Fibroblast of skin of back (primary cell): ENCODE data around the gene LY6G6D.
A peak's percentile ranks its signal among the peaks of the same experiment; 100 is the strongest.

Experiments
- DNase-seq: peaks from one replicate; pipeline ENCODE4 v3.0.0-alpha.2; 2013

The LY6G6D gene

DNA sequence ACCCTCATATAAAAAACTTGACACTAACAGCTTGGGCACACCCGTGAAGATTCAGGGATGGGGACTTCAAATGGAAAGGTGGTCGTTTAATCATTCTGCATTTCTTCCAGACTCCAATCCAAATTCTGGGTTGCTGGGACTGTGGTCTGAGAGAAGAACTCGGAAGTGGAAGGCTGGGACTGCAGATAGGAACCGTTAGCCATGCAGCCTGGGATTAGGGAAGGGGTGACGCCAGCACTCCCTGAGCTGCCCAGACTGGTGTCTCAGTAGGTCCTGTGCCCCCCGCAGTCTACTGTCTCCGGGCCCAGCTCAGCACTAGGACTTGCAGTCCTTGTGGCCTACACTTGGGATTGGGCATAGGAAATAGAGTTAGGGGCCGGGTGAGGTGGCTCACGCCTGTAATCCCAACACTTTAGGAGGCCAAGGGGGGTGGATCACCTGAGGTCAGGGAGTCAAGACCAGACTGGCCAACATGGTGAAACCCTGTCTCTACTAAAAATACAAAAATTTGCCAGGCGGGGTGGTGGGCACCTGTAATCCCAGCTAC lies 21.7 kb downstream of the LY6G6D start:
- DNase-seq = no peak

GRCh38 chr6:31737315-31737990 lies 22.3 kb downstream of the LY6G6D start:
- DNase-seq = no peak

DNA sequence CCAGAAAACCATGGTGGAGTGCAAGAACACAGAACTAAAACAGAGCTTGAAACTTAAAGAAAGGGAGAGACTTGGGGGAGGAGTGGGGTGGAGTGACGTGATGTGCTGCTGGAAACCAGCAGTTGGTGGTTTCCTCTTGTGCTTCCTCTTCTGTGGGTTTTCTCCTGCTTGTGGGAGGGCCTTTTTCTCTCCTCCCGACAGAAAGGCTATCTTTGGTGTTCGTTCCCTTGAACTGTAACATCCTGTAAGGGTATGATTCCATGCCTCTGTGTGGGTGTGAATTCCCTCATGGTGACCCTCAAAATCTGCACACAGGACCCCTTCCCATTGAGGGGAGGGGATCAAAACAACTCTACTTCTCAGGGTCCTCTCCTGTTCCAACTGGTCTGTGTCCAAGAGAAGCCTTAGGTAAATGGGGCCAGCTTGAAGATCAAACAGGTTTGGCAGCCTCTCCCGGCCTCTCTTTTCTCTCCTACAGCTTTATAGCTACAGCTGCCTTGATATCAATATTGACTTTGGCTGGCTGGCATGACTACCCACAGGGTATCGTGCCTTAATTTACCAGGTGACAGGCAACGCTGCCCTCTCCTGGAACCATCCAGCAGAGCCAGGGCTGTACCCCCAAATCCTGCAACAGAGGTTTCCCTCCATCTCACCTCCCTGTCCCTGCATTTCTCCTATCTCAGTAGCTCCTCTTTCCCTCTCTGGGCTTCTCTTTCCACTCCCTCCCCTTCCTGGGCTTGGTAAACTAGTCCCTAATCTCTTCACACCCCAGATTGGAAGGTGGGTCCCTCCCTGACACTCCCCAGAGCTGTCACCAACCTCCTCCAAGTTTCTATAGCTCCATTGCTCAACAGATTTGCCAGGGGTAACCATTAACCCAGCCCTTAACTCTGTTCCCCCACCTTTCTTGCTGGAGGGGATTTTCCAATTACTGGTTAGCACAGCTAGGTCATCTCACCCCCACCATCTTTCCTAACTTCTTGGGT lies 23.1 kb downstream of the LY6G6D start:
- peak; percentile 86 for DNase-seq

DNA sequence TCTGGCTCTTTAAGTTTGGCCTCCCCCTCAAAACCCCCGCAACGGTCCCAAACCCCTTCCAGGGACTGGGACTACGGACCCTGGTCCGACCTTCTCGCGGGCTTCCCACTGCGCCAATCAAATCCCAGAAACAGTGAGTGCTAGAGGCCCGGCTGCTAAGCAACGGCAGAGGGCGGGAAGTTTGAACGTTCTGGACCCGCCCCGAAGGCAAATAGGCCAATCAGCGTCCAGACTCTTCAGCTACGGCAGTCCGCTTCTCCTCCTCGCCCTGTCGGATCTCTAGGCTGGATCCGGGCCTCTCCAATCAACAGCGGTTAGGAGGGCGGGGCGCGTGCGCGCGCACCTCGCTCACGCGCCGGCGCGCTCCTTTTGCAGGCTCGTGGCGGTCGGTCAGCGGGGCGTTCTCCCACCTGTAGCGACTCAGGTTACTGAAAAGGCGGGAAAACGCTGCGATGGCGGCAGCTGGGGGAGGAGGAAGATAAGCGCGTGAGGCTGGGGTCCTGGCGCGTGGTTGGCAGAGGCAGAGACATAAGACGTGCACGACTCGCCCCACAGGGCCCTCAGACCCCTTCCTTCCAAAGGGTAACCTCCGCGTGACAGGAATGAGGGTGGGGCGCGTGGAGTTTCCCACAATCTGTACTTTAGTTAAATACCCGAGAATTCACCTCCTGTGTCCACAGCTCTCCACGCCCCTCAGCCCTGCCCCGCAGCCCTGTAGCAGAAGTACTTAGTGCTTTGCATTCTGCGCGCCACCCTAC lies 24.7 kb downstream of the LY6G6D start, which contains the start of gene MSH5:
Gene MSH5, plus strand, starts transcription at position 367 of the 758 bp plus-strand sequence. CDS start 462 bp downstream, outside the sequence.
- peak; percentile 99 for DNase-seq

DNA sequence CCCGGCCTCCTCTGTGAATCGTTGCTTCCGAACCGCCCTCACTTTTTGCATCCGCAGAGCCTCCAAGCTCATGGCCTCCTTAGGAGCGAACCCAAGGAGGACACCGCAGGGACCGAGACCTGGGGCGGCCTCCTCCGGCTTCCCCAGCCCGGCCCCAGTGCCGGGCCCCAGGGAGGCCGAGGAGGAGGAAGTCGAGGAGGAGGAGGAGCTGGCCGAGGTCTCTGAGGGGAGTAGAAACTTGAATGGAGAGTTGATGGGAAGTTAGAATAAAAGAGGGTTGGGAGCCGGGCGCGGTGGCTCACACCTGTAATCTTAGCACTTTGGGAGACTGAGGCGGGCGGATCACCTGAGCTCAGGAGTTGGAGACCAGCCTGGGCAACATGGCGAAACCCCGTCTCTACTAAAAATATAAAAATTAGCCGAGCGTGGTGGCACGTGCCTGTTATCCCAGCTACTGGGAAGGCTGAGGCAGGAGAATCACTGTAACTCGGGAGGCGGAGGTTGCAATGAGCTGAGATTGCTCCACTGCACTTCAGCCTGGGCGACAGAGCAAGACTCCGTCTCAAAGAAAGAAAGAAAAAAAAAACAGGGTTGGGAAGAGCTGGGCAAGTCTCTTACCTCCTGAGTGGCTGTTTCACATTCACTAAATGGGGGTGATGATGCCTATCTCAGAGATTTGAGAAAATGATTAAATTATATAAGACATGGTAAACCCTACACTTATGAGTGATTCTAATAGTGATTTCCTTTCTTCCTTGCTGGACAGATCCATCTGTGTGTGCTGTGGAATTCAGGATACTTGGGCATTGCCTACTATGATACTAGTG lies 25.5 kb downstream of the LY6G6D start:
- no peak for DNase-seq

DNA sequence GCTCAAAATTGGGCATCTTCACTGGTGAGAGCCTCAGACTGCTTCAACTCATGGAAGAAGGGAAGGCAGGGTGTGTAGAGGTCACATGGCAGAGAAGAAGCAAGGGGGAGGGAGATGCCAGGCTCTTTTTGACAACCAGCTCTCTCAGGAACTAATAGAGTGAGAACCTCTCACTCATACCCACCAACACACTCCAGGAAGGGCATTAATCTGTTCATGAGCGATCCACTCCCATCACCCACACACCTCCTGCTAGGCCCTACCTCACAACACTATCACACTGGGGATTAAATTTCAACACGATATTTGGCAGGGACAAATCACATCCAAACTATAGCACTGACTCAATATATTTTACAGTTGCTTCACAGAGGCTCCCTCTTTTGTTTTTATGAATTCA lies 26.7 kb downstream of the LY6G6D start:
- DNase-seq = no peak

DNA sequence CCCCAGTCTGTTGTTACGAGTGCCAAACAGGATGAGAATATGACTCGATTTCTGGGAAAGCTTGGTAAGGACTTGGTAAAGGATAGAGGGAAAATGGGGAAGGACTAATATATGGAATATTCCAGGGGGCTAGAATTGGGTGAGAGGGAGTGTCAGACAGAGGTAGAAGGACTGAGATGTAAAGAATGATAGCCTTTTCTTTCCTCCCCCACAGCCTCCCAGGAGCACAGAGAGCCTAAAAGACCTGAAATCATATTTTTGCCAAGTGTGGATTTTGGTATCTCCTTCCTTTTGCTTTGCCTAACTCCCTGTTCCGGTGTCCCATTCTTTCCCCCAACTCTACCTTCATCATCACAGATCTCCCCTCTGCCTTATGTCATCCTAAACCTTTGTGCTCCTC lies 27.7 kb downstream of the LY6G6D start:
- no peak for DNase-seq

GRCh38 chr6:31744422-31744821 lies 29.3 kb downstream of the LY6G6D start:
- DNase-seq = no peak

DNA sequence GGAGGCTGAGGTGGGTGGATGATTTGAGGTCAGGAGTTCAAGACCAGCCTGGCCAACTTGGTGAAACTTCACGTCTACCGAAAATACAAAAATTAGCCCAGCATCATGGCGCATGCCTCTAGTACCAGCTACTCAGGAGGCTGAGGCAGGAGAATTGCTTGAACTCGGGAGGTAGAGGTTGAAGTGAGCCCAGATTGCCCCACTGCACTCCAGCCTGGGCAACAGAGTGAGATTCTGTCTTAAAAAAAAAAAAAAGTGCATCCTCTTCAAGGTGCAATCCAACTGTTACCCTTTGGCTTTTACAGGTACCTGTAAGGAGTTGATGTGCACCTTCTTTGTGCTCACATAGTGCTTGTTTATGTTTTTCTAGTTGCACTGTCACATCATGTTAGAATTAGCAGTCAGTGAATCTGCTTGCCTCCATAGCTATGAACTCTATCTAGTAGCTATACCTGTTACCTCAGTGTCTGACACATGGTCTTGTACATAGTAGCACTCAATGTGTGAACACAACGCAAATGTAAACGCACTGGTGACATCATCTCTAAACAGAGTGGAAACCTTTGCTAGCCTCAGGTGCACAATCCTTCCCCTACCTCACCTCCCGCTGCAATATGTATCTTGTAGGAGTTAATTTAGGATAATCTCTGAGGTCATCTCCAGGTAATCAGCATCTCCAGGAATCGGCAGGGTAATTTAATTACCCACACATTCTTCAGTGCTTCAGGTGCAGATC lies 34.3 kb downstream of the LY6G6D start:
- no peak for DNase-seq

- no peak for DNase-seq
Observed at GRCh38 chr6:31750411-31751022, 35.4 kb downstream of the LY6G6D start.

DNA sequence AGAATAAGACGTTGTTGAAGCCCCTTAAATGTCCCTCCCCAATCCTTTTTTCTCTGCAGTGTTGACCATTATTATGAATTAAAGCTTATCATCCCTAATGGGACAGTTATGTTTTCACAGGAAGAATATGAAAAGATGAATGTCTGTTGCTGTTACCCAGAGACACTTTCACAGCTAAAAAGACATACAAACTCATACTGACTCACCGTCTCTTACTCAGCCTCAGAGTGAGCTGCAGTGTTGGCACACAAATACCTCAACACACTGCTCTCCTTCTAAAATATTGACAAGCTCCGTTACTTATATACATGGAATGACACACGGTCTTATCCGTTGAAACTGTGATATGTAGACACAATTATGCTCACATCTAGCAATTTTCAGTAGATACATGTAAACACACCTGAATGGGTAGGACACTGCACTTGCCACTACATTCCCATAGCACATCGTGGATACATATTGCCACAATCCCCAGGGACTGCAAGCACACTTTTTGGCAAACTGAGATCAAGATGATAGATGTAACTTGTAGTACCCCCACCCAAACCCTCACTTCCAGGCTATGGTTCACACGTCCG lies 37.7 kb downstream of the LY6G6D start:
- DNase-seq = peak; percentile 84

DNA sequence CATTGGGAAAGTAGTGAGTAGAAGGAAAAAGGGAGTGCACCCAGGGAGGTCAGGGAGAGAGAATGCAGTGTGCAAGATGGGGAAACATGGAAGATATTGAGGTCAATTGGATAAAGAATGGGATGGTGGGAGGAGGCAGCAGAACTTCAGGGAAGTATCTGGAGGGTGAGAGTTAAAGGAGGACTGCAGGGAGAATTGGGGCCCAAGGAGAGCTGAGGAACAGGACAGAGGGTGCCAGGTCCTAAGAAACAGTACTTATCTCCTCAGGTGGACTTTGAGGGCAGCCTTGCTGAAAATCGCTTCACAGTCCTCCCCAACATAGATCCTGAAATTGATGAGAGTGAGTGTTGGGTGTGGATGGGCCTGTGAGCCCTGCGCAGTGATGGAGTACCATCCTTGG lies 43.1 kb downstream of the LY6G6D start:
- no peak for DNase-seq

DNA sequence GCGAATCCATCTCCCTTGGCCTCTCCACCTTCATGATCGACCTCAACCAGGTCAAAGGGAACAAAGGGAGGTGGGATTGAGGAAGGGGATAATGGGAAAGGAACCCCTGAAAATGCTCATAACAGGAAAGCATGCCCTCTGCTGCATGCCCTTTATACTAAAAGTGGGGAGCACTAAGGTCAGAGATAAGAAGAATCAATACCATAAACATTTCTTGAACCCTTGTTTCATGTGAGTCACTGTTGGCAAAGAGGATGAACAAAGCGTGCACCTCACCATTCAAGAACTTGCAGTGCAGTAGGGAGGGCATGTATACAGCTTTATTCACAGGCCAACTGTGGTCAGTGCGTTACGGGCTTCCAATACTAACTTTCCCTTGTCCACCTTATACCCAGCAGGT lies 45.6 kb downstream of the LY6G6D start:
- no peak for DNase-seq

DNA sequence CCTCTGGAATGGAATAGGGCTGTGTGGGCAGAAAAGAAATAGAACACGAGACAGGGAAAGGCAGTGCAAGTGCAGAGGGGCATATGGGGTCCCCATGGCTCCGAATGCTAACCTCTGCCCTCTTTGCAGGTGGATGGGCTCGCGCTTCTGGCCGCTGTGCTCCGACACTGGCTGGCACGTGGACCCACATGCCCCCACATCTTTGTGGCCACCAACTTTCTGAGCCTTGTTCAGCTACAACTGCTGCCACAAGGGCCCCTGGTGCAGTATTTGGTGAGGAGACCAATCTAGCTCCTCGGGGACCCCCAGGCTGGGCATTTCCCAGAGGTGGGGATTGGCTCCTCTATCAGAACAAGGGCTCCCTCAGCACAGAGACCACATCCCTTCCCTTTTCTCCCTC lies 46.2 kb downstream of the LY6G6D start:
- DNase-seq = no peak

DNA sequence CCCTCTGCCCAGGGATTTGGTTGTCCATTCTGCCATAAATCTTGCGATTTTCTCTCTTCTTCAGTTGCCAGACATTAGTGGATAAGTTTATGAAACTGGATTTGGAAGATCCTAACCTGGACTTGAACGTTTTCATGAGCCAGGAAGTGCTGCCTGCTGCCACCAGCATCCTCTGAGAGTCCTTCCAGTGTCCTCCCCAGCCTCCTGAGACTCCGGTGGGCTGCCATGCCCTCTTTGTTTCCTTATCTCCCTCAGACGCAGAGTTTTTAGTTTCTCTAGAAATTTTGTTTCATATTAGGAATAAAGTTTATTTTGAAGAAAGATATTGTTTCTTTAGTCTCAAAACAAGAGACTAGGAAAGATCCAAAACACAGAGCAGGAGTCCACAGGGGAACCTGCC lies 47.2 kb downstream of the LY6G6D start, which contains the start of gene SAPCD1:
Gene SAPCD1, plus strand, starts transcription at position 301 of the 400 bp plus-strand sequence. CDS start 399 bp downstream, outside the sequence.
- DNase-seq = no peak

DNA sequence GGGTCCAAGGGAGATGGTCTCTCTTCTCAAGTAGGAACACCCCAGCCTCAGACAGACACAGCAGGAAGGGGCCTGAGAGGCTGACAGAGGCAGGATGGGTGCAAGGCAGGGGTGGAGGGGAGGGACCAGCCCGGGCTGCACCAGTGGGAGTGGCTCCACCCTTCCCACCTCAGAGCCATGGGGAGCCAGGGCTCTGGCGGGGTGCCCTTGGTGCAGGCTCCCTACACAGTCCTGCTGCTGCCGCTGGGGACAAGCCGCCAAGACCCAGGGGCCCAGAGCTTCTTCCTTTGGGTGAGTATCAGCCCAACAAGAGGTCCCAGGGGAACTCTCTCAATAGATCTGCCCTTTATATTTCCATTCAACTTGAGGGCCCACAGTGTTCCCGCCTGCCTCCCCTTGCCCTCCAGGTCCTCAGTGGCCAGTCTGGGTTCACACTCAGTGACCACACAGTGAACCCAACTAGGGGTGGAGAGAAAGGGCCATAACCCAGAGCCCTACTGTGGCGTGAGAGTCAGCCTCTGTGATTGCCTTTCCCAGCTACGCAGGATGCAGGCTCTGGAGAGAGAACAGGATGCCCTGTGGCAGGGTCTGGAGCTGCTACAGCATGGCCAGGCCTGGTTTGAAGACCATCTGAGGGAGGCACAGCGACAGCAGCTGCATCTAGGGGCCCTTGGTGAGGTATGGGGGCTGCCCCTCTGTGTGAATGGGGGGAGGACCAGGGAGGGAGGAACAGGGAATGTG lies 47.9 kb downstream of the LY6G6D start:
- no peak for DNase-seq

DNA sequence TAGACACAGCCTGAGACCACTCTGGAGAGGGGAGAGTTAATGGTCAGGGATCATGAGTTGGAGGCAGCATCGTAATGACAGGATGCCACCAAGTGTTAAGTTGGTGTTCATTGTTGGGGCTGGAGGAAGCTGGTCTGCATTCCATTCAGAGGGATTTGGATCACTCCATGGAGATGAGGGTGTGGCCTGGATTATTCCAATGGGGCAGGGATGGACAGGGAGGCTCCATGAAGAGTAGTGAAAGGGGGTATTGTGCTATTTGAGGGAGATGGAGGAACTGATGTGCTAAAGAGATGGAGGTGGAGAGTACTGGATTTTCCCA lies 48.4 kb downstream of the LY6G6D start:
- peak; percentile 85 for DNase-seq

DNA sequence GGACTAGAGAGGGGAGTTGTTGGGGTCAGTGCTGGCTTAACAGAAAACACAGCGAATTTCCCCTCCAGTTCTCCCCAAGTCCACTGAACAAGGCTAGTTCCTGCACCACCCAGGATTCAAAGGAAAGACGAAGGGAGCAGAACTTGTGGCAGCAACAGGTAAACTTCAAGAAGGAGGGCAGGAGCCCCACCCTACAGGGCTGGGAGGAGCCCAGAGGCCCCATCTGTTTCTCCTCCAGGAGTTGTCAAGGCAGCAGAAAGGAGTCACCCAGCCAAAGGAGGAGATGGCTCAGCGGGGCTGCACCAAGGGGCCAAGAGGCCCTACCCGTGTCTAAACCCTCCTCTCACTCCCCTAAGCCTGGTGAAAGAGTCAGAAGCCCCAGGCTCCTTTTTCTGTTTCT lies 49.0 kb downstream of the LY6G6D start:
- no peak for DNase-seq

- no peak for DNase-seq
Observed at GRCh38 chr6:31765559-31765909, 50.4 kb downstream of the LY6G6D start.
